Activated CD8-positive, alpha-beta T cell treated with anti-CD3 and anti-CD28 coated beads for 36 hours (primary cell): ENCODE measurements around the gene MUC22. TPM values are rescaled to one million over a fixed set of nuclear protein-coding genes. Genes with fewer than 3 reads are reported as not detected.

Experiments
- ATAC-seq: fragments of 200-7000 bp; cut with Tn5 transposase; one replicate; pipeline ENCODE4 v1.10.0; 2021; ENCODE audit warnings: mild to moderate bottlenecking, moderate library complexity
- CTCF ChIA-PET: fragments of 350-600 bp; sonication (Branson Sonifier 250); formaldehyde crosslinking; loops from one replicate; lab custom pipeline; 2021; ENCODE audit warnings: antibody characterized with exemption; lab: Charles Lee
- POLR2A ChIA-PET: fragments of 350-600 bp; sonication (Branson Sonifier 250); formaldehyde crosslinking; loops from one replicate; lab custom pipeline; 2021; ENCODE audit warnings: antibody characterized with exemption; lab: Charles Lee
- DNase-seq: peaks from one replicate; pipeline ENCODE4 v3.0.0-alpha.2; 2020
- H3K27ac Mint-ChIP-seq: one replicate; pipeline ENCODE4 v1.8.0; 2021; ENCODE audit warnings: mild to moderate bottlenecking, mixed read lengths
- H3K27me3 Mint-ChIP-seq: one replicate; pipeline ENCODE4 v1.8.0; 2021; ENCODE audit warnings: mixed read lengths
- H3K36me3 Mint-ChIP-seq: one replicate; pipeline ENCODE4 v1.8.0; 2021; ENCODE audit warnings: low read depth, mixed read lengths
- H3K4me1 Mint-ChIP-seq: one replicate; pipeline ENCODE4 v1.8.0; 2021; ENCODE audit warnings: low read depth, mixed read lengths
- H3K4me3 Mint-ChIP-seq: one replicate; pipeline ENCODE4 v1.8.0; 2021; ENCODE audit warnings: mild to moderate bottlenecking, moderate library complexity, mixed read lengths
- H3K9me3 Mint-ChIP-seq: one replicate; pipeline ENCODE4 v1.8.0; 2021; ENCODE audit warnings: mixed read lengths
- intact Hi-C: fragments of 100-400 bp; cut with micrococcal nuclease; formaldehyde crosslinking; loops from one replicate; pipeline ENCODE4 v1.10.0; 2022
- total RNA-seq, 2 experiments: library from RNA; stranded (reverse); gene quantifications; one replicate each; pipeline ENCODE4 v1.2.3, GENCODE V29; 2021
- TF ChIP-seq, protein P1 (sequence below): fragments of 200-600 bp; IDR thresholded peaks from one replicate; pipeline ENCODE4 v1.8.0; 2022; ENCODE audit warnings: antibody characterized with exemption, mild to moderate bottlenecking

Gene MUC22
- total RNA-seq, 2 experiments from 2014 or later = not detected

DNA sequence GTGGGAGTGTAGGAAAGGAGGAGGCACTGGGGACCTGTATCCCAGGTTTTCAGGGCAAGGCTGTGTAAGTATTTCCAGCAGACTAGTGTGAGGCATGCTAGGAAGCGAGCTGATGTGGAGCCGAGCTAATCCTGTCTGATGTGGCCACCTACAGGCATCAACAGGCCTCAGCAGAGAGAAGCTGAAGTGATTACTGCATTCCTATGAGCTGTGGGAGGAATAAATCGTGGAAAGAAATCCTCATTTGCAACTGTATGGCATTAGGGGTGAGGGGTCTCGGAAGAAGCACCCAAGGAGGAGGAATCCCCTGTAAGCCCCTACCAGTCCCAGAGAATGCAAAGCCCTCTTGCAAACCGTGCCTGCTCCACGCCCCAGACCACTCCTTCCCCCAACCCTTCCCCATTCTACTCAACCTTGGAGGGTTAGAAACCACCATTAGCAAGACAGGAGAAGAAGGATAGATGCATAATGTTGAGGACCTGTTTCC is 60.5 kb downstream of the MUC22 start:
- ATAC-seq = no peak
- TF ChIP-seq, protein P1, sequence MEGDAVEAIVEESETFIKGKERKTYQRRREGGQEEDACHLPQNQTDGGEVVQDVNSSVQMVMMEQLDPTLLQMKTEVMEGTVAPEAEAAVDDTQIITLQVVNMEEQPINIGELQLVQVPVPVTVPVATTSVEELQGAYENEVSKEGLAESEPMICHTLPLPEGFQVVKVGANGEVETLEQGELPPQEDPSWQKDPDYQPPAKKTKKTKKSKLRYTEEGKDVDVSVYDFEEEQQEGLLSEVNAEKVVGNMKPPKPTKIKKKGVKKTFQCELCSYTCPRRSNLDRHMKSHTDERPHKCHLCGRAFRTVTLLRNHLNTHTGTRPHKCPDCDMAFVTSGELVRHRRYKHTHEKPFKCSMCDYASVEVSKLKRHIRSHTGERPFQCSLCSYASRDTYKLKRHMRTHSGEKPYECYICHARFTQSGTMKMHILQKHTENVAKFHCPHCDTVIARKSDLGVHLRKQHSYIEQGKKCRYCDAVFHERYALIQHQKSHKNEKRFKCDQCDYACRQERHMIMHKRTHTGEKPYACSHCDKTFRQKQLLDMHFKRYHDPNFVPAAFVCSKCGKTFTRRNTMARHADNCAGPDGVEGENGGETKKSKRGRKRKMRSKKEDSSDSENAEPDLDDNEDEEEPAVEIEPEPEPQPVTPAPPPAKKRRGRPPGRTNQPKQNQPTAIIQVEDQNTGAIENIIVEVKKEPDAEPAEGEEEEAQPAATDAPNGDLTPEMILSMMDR = no peak
- POLR2A ChIA-PET = no interaction called here

DNA sequence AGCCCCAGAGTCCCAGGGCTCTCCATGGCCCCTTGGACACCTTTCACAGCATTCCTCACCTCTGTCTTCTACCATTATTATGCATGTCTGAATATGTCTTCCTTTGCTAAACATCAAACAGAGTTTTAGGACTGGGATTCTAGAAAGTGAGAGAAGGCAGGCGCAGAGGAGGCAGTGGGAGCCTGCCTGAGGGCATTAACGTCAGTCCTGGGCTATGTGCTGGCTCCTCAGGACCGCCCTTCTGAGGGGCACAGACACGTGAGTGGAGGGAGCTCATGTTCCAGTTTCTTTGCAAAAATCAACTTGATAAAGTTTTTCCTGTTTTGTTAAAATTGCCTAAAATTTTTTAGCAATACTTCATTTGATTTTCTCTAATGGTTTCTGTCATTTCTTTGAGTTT is 64.1 kb downstream of the MUC22 start:
- Mint-ChIP-seq H3K4me3 (no peak overlapping the region), H3K4me1 (peaks cover 4% of the 10 kb centered on the region), H3K36me3 (no peaks in the 10 kb centered on the region), H3K27ac (no peak overlapping the region), H3K27me3 (no peaks in the 10 kb centered on the region), H3K9me3 (no peaks in the 10 kb centered on the region)
- ChIA-PET CTCF (interaction anchor here (1.6 to 3.9 kb wide), 2 partner anchors 12 to 29 kb away, joined by 4 to 14 read pairs; no protein-coding TSS in a partner anchor), POLR2A (no interaction called here)
- ATAC-seq (no peak), DNase-seq (no peak)
- intact Hi-C loops = no loop called here
- TF ChIP-seq, protein P1 = no peak

More for the DNA sequence above, 60.5 kb downstream of the MUC22 start:
- intact Hi-C loops = no loop called here
- peaks cover 1% of the 10 kb centered on the region for H3K4me1 Mint-ChIP-seq
- H3K4me3 Mint-ChIP-seq = no peak overlapping the region
- H3K27me3 Mint-ChIP-seq = no peaks in the 10 kb centered on the region
- no peak overlapping the region for H3K27ac Mint-ChIP-seq
- H3K9me3 Mint-ChIP-seq = no peaks in the 10 kb centered on the region
- CTCF ChIA-PET = interaction anchor here (1.0 to 3.9 kb wide), 9 partner anchors 8 to 167 kb away, joined by 3 to 46 read pairs (median 5); partner anchors contain the start of genes GTF2H4 and VARS2
- H3K36me3 Mint-ChIP-seq = no peaks in the 10 kb centered on the region
- DNase-seq = no peak

- no peaks in the 10 kb centered on the region for H3K36me3 Mint-ChIP-seq
- TF ChIP-seq, protein P1 = no peak
- no peaks in the 10 kb centered on the region for H3K9me3 Mint-ChIP-seq
- H3K27me3 Mint-ChIP-seq = no peaks in the 10 kb centered on the region
- no peak for ATAC-seq
- no peak overlapping the region for H3K4me3 Mint-ChIP-seq
- peaks cover 8% of the 10 kb centered on the region for H3K4me1 Mint-ChIP-seq
- intact Hi-C loops = loop anchor here (5.0 kb wide), 1 partner anchor 248 kb away; no protein-coding TSS in a partner anchor
- no peak overlapping the region for H3K27ac Mint-ChIP-seq
- POLR2A ChIA-PET = interaction anchor here (1.0 kb wide), 1 partner anchor 11 kb away, joined by 3 read pairs; no protein-coding TSS in a partner anchor
- DNase-seq = no peak
- CTCF ChIA-PET = interaction anchor here (1.1 kb wide), 1 partner anchor 160 kb away, joined by 4 read pairs; no protein-coding TSS in a partner anchor
Measured at GRCh38 chr6:31075528-31075927, 65.3 kb downstream of the MUC22 start.

- H3K4me1 Mint-ChIP-seq = peaks cover 8% of the 10 kb centered on the region
- no peaks in the 10 kb centered on the region for H3K27me3 Mint-ChIP-seq
- no peak for DNase-seq
- no peak overlapping the region for H3K4me3 Mint-ChIP-seq
- ATAC-seq = no peak
- intact Hi-C loops = loop anchor here (5.0 kb wide), 1 partner anchor 249 kb away; no protein-coding TSS in a partner anchor
- no peak overlapping the region for H3K27ac Mint-ChIP-seq
- H3K36me3 Mint-ChIP-seq = no peaks in the 10 kb centered on the region
- ChIA-PET CTCF (interaction anchor here (1.2 to 1.4 kb wide), 2 partner anchors 10 to 345 kb away, joined by 3 read pairs; no protein-coding TSS in a partner anchor), POLR2A (interaction anchor here (1.0 kb wide), 1 partner anchor 12 kb away, joined by 3 read pairs; no protein-coding TSS in a partner anchor)
- H3K9me3 Mint-ChIP-seq = no peaks in the 10 kb centered on the region
- TF ChIP-seq, protein P1 = no peak
Measured at GRCh38 chr6:31076611-31077010, 66.3 kb downstream of the MUC22 start.
